Osteoblast (primary cell): ENCODE measurements around the gene CDSN. TPM values are rescaled to one million over a fixed set of nuclear protein-coding genes. Genes with fewer than 3 reads are reported as not detected.
A peak's percentile ranks its signal among the peaks of the same experiment; 100 is the strongest.

Source experiments
- DNase-seq: peaks from one replicate; pipeline ENCODE4 v3.0.0; 2011; ENCODE audit warnings: low spot score, mixed read lengths; ENCODE audit not compliant: insufficient read length; ENCODE audit errors: missing footprints
- H2AFZ ChIP-seq: 2 replicates; pipeline ENCODE4 v1.6.0; 2011; ENCODE audit warnings: mild to moderate bottlenecking, low read length
- H3K27ac ChIP-seq: 2 replicates; pipeline ENCODE4 v1.5.1; 2011; ENCODE audit warnings: mild to moderate bottlenecking, low read depth, low read length, moderate library complexity
- H3K27me3 ChIP-seq: 2 replicates; pipeline ENCODE4 v1.6.0; 2012; ENCODE audit warnings: mild to moderate bottlenecking, control low read depth, inconsistent platforms, low read length, moderate library complexity; ENCODE audit not compliant: insufficient read depth
- H3K36me3 ChIP-seq: 2 replicates; pipeline ENCODE4 v1.5.1; 2011; ENCODE audit warnings: mild to moderate bottlenecking, low read length, control low read depth, moderate library complexity; ENCODE audit not compliant: insufficient read depth
- H3K4me1 ChIP-seq: 2 replicates; pipeline ENCODE4 v1.5.1; 2011; ENCODE audit warnings: mild to moderate bottlenecking, low read length, control low read depth, moderate library complexity; ENCODE audit not compliant: insufficient read depth
- H3K4me2 ChIP-seq: 2 replicates; pipeline ENCODE4 v1.6.0; 2011; ENCODE audit warnings: mild to moderate bottlenecking, low read length; ENCODE audit not compliant: insufficient read depth
- H3K4me3 ChIP-seq: fragments of 200-600 bp; sonication (generic); 3 replicates; pipeline ENCODE4 v1.5.1; 2012; ENCODE audit warnings: mild to moderate bottlenecking, low read length, inconsistent platforms; ENCODE audit not compliant: insufficient read depth
- H3K79me2 ChIP-seq: 2 replicates; pipeline ENCODE4 v1.6.0; 2012; ENCODE audit warnings: mild to moderate bottlenecking, low read length, control low read depth, inconsistent platforms; ENCODE audit not compliant: insufficient read depth
- H3K9me3 ChIP-seq: 2 replicates; pipeline ENCODE4 v1.5.1; 2011; ENCODE audit warnings: low read depth, low read length, control low read depth
- H4K20me1 ChIP-seq: 2 replicates; pipeline ENCODE4 v1.6.0; 2012; ENCODE audit warnings: mild to moderate bottlenecking, low read length, control low read depth; ENCODE audit not compliant: insufficient read depth
- total RNA-seq: library from RNA; depleted of rRNA; stranded (reverse); fragments of >200 nt; gene quantifications from 2 replicates; pipeline ENCODE4 v1.2.3, GENCODE V29; 2012
- TF ChIP-seq, protein P1 (sequence below): IDR thresholded peaks from 2 replicates; pipeline ENCODE4 v1.5.1; 2011; ENCODE audit warnings: mild to moderate bottlenecking, low read depth, low read length, moderate library complexity; ENCODE audit errors: extremely low read depth

CDSN gene
- total RNA-seq, 1 donor, result not detected

DNA sequence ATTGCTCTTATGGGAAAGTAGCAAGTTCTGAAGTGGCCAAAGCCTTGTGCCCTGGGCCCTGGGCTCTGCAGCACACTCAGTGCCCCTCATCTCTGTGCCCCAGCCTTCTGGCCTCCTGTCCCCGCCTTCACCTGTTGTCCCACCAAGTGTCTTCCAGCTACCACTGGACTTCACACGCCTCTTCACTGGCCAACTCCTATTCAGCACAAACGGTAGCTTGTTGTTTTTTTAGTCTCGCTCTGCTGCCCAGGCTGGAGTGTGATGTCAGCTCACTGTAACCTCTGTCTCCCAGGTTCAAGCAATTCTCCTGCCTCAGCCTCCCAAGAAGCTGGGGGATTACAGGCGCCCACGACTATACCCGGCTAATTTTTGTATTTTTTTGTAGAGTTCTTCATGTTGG, 32.5 kb upstream of the CDSN start:
- no peak overlapping the region for H3K4me3 ChIP-seq
- DNase-seq, result no peak
- H3K79me2 ChIP-seq, result peaks cover 4% of the 10 kb centered on the region
- H4K20me1 ChIP-seq, result no peaks in the 10 kb centered on the region
- no peak overlapping the region for H2AFZ ChIP-seq
- H3K4me2 ChIP-seq, result no peak overlapping the region
- peaks cover 4% of the 10 kb centered on the region for H3K4me1 ChIP-seq
- no peak overlapping the region for H3K27ac ChIP-seq
- H3K9me3 ChIP-seq, result no peaks in the 10 kb centered on the region
- H3K27me3 ChIP-seq, result no peaks in the 10 kb centered on the region
- TF ChIP-seq, protein P1, sequence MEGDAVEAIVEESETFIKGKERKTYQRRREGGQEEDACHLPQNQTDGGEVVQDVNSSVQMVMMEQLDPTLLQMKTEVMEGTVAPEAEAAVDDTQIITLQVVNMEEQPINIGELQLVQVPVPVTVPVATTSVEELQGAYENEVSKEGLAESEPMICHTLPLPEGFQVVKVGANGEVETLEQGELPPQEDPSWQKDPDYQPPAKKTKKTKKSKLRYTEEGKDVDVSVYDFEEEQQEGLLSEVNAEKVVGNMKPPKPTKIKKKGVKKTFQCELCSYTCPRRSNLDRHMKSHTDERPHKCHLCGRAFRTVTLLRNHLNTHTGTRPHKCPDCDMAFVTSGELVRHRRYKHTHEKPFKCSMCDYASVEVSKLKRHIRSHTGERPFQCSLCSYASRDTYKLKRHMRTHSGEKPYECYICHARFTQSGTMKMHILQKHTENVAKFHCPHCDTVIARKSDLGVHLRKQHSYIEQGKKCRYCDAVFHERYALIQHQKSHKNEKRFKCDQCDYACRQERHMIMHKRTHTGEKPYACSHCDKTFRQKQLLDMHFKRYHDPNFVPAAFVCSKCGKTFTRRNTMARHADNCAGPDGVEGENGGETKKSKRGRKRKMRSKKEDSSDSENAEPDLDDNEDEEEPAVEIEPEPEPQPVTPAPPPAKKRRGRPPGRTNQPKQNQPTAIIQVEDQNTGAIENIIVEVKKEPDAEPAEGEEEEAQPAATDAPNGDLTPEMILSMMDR, result no peak
- peaks cover 32% of the 10 kb centered on the region for H3K36me3 ChIP-seq

DNA sequence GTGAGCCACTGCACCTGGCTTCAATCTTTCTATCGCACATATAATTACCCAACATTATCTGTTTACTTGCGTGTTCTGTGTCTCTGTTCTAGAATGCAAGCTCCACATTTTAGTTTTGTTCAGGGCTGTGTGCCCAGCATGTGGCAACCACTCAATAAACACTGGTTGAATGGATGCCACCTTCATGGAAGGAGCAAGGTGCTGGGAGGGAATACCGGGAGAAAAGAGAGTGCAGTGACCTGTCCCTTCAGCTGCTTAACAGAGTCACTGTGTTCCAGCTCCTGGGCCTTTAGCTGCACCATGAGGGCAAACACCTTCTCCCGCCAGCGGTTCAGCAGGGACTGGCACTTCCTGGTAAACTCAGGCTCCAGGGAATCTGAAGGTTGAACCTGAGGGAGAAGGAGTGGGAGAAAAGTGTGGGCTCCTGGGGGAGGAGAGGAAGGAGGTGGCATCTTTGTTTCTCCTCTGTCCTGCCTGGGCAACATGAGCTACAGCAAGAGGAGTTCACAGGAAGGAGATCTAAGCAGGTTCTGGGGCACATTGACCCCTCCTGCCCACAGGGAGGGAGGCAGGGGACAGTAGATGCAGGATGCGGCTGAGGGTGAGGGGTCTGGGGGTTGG, 29.7 kb upstream of the CDSN start:
- Histone ChIP-seq H3K4me3 (no peak overlapping the region), H3K27me3 (no peaks in the 10 kb centered on the region), H3K9me3 (no peaks in the 10 kb centered on the region), H3K4me1 (no peaks in the 10 kb centered on the region), H3K4me2 (no peak overlapping the region), H3K79me2 (no peaks in the 10 kb centered on the region), H3K36me3 (peaks cover 23% of the 10 kb centered on the region), H2AFZ (no peak overlapping the region), H4K20me1 (no peaks in the 10 kb centered on the region), H3K27ac (no peak overlapping the region)
- DNase-seq, result peak; percentile 18
- TF ChIP-seq, protein P1, result no peak

DNA sequence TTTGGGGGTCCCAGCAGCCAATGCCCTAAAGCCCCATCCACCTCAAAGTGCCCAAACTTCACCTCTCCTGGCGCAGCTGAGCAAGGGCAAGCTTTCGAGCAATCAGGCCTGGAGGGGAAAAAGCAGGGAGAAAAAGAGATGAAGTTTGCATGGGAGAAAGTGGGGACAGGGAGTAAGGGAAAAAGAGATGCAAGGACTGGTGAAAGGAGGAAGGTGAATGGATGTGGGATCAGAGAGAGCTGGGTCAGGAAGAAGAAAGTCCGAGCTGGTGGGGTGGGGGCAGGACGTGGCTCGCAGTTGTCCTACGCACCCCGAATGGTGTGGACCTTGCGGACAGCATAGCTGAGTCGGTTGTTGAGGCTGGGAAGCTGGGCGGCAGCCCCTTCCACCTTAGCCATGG, 25.1 kb upstream of the CDSN start:
- TF ChIP-seq, protein P1, result no peak
- Histone ChIP-seq H3K4me1 (no peaks in the 10 kb centered on the region), H3K4me2 (no peak overlapping the region), H3K79me2 (no peaks in the 10 kb centered on the region), H3K27me3 (no peaks in the 10 kb centered on the region), H4K20me1 (no peaks in the 10 kb centered on the region), H3K4me3 (no peak overlapping the region), H3K27ac (no peak overlapping the region), H3K36me3 (peaks cover 21% of the 10 kb centered on the region), H3K9me3 (no peaks in the 10 kb centered on the region), H2AFZ (no peak overlapping the region)
- no peak for DNase-seq

DNA sequence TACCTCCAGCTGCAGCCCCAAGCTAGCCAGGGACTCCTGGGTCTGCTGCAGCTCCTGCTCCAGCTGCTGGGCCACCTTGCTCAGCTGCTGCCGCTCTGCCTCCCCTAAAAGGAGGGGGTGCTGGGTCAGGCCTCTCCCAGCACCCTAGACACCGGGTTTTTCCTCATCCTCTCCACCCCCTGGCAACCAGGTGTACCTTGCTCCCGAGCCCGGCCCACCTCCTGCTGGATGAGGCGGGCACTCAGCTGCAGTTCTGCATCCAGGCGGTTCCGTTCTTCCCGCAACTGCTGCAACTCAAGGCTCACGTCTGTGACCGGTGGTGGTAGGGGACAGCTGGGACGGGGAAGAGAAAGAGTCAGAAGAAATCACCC, 24.7 kb upstream of the CDSN start:
- H3K4me2 ChIP-seq, result no peak overlapping the region
- H3K9me3 ChIP-seq, result no peaks in the 10 kb centered on the region
- TF ChIP-seq, protein P1, result no peak
- no peaks in the 10 kb centered on the region for H3K4me1 ChIP-seq
- H4K20me1 ChIP-seq, result no peaks in the 10 kb centered on the region
- no peak overlapping the region for H2AFZ ChIP-seq
- H3K27ac ChIP-seq, result no peak overlapping the region
- no peak for DNase-seq
- H3K27me3 ChIP-seq, result no peaks in the 10 kb centered on the region
- no peaks in the 10 kb centered on the region for H3K79me2 ChIP-seq
- peaks cover 18% of the 10 kb centered on the region for H3K36me3 ChIP-seq
- no peak overlapping the region for H3K4me3 ChIP-seq
